ENCODE data around the gene BCL6. TPM values are rescaled to one million over a fixed set of nuclear protein-coding genes. Genes with fewer than 3 reads are reported as not detected.

The BCL6 gene
- total RNA-seq, 1 experiment from 2014 or later: 21.5 TPM

DNA sequence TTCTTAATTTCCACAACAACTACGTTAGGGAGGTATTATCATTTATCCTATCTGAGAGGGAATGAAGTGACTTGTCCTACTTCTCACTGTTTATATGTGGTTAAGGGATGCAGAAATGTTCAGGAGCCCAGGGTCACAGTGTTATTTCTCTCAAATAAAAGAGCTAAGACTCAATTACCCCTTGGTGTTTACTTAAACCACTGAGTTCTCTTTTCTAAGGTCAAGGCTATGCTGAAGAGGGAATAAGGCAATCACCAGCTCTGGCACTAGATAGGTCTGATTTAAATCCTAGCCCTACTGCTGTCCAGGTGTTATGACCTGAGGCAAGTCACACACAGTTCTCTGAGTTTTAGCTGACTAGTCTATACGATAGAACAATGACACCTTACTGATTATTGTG, 35.7 kb upstream of the BCL6 start:
- peaks cover 2% of the 10 kb centered on the region; the same call in 1 of the 2 replicates for H3K27me3 ChIP-seq (ENCODE audit: control insufficient read depth, insufficient read depth, low read length)
- no peaks in the 10 kb centered on the region for H3K36me3 ChIP-seq (ENCODE audit: control insufficient read depth, insufficient read depth, low read length)
- no peak overlapping the region for H3K27ac ChIP-seq (ENCODE audit: low read length)
- in situ Hi-C loops (cut with HindIII; ENCODE audit: low pct_unique_long_range_greater_than_20kb, low sequenced_read_pairs) (no loop called here), intact Hi-C loops (cut with micrococcal nuclease; ENCODE audit: unreplicated experiment) (no loop called here)
- ATAC-seq (no peak), DNase-seq (ENCODE audit: low read depth, low spot score) (no peak)
- no peak overlapping the region for H3K4me3 ChIP-seq (ENCODE audit: low read depth in 2 of 2, low read length in 2 of 2)
- no peaks in the 10 kb centered on the region for H3K4me1 ChIP-seq (ENCODE audit: control insufficient read depth, insufficient read depth, low read length)
- ChIA-PET CTCF (interaction anchor here (0.6 kb wide), 1 partner anchor 883 kb away, joined by 3 read pairs; no protein-coding TSS in a partner anchor), POLR2A (no interaction called here)
- TF ChIP-seq TCF7L2 (IDR thresholded peaks at IDR 0.05; ENCODE audit: low read depth, low read length): no peak
- TF ChIP-seq SIN3A (IDR thresholded peaks at IDR 0.05; ENCODE audit: borderline replicate concordance, insufficient read depth, low read depth, low read length): no peak
- TF ChIP-seq, protein P1, sequence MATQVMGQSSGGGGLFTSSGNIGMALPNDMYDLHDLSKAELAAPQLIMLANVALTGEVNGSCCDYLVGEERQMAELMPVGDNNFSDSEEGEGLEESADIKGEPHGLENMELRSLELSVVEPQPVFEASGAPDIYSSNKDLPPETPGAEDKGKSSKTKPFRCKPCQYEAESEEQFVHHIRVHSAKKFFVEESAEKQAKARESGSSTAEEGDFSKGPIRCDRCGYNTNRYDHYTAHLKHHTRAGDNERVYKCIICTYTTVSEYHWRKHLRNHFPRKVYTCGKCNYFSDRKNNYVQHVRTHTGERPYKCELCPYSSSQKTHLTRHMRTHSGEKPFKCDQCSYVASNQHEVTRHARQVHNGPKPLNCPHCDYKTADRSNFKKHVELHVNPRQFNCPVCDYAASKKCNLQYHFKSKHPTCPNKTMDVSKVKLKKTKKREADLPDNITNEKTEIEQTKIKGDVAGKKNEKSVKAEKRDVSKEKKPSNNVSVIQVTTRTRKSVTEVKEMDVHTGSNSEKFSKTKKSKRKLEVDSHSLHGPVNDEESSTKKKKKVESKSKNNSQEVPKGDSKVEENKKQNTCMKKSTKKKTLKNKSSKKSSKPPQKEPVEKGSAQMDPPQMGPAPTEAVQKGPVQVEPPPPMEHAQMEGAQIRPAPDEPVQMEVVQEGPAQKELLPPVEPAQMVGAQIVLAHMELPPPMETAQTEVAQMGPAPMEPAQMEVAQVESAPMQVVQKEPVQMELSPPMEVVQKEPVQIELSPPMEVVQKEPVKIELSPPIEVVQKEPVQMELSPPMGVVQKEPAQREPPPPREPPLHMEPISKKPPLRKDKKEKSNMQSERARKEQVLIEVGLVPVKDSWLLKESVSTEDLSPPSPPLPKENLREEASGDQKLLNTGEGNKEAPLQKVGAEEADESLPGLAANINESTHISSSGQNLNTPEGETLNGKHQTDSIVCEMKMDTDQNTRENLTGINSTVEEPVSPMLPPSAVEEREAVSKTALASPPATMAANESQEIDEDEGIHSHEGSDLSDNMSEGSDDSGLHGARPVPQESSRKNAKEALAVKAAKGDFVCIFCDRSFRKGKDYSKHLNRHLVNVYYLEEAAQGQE (IDR thresholded peaks at IDR 0.05; ENCODE audit: insufficient read depth in 1 of 2, low read depth in 2 of 2, low read length in 1 of 2): no peak
- TF ChIP-seq, protein P2, sequence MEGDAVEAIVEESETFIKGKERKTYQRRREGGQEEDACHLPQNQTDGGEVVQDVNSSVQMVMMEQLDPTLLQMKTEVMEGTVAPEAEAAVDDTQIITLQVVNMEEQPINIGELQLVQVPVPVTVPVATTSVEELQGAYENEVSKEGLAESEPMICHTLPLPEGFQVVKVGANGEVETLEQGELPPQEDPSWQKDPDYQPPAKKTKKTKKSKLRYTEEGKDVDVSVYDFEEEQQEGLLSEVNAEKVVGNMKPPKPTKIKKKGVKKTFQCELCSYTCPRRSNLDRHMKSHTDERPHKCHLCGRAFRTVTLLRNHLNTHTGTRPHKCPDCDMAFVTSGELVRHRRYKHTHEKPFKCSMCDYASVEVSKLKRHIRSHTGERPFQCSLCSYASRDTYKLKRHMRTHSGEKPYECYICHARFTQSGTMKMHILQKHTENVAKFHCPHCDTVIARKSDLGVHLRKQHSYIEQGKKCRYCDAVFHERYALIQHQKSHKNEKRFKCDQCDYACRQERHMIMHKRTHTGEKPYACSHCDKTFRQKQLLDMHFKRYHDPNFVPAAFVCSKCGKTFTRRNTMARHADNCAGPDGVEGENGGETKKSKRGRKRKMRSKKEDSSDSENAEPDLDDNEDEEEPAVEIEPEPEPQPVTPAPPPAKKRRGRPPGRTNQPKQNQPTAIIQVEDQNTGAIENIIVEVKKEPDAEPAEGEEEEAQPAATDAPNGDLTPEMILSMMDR (IDR thresholded peaks at IDR 0.05): no peak
- TF ChIP-seq POLR2AphosphoS5 (IDR thresholded peaks at IDR 0.05; ENCODE audit: low read depth, low read length): no peak
- H3K9me3 ChIP-seq (ENCODE audit: control insufficient read depth, insufficient read depth, low read depth, low read length): no peaks in the 10 kb centered on the region
- BruUV-seq (replicated peaks): no TSS peak

DNA sequence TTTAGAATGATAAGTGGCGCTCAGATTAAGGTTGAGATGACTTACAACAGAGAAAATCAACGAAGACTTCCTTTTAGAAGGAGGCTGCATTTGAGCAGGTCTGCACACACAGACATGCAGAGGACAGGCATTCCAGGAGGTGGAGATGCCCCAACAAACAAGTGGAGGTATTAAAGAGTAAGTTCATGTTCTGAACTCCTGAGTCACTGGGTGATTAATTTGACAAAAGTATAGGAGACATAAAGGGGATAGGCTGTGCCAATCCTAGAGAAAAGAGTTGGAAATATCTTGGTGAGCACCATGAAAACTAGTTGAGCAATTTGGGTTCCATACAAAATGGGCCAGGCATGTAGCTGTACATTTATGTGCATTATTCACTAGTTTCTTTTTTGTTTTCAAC, 33.5 kb upstream of the BCL6 start:
- DNase-seq (ENCODE audit: low read depth, low spot score) (no peak), ATAC-seq (no peak)
- H3K9me3 ChIP-seq (ENCODE audit: control insufficient read depth, insufficient read depth, low read depth, low read length): no peaks in the 10 kb centered on the region
- peaks cover 2% of the 10 kb centered on the region; the same call in 1 of the 2 replicates for H3K27me3 ChIP-seq (ENCODE audit: control insufficient read depth, insufficient read depth, low read length)
- CTCF ChIA-PET: no interaction called here
- POLR2A ChIA-PET: interaction anchor here (0.7 kb wide), 1 partner anchor 223 kb away, joined by 3 read pairs; no protein-coding TSS in a partner anchor
- no peaks in the 10 kb centered on the region for H3K36me3 ChIP-seq (ENCODE audit: control insufficient read depth, insufficient read depth, low read length)
- no TSS peak for BruUV-seq (replicated peaks)
- TF ChIP-seq, protein P1 (IDR thresholded peaks at IDR 0.05; ENCODE audit: insufficient read depth in 1 of 2, low read depth in 2 of 2, low read length in 1 of 2): no peak
- TF ChIP-seq TCF7L2 (IDR thresholded peaks at IDR 0.05; ENCODE audit: low read depth, low read length): no peak
- TF ChIP-seq SIN3A (IDR thresholded peaks at IDR 0.05; ENCODE audit: borderline replicate concordance, insufficient read depth, low read depth, low read length): no peak
- no peak for TF ChIP-seq POLR2AphosphoS5 (IDR thresholded peaks at IDR 0.05; ENCODE audit: low read depth, low read length)
- TF ChIP-seq, protein P2 (IDR thresholded peaks at IDR 0.05): no peak
- H3K4me1 ChIP-seq (ENCODE audit: control insufficient read depth, insufficient read depth, low read length): no peaks in the 10 kb centered on the region
- in situ Hi-C loops (cut with HindIII; ENCODE audit: low pct_unique_long_range_greater_than_20kb, low sequenced_read_pairs) (no loop called here), intact Hi-C loops (cut with micrococcal nuclease; ENCODE audit: unreplicated experiment) (no loop called here)
- no peak overlapping the region for H3K27ac ChIP-seq (ENCODE audit: low read length)
- H3K4me3 ChIP-seq (ENCODE audit: low read depth in 2 of 2, low read length in 2 of 2): no peak overlapping the region
